Tibial nerve (tissue), 4 donors: ENCODE measurements around the gene EDA. TPM values are rescaled to one million over a fixed set of nuclear protein-coding genes. Genes with fewer than 3 reads are reported as not detected.

ENCODE experiments used
- DNase-seq, 2 donors: peaks; one replicate each; pipeline ENCODE4 v3.0.0-alpha.2; 2019; ENCODE audit warnings: low spot score in 2 of 2
- H3K27ac ChIP-seq, 4 donors: fragments of 200-600 bp; sonication (generic) in 3 of 4; one replicate each; pipeline ENCODE4 v1.5.1; 2017 to 2019; ENCODE audit warnings: mild to moderate bottlenecking in 1 of 4
- H3K27me3 ChIP-seq, 2 donors: fragments of 200-600 bp; sonication (generic) in 1 of 2; one replicate each; pipeline versions ENCODE4 v1.5.1 to v1.6.0; 2017 to 2019
- H3K36me3 ChIP-seq, 3 donors: fragments of 200-600 bp; sonication (generic); one replicate each; pipeline ENCODE4 v1.5.1; 2018 to 2019
- H3K4me1 ChIP-seq, 4 donors: fragments of 200-600 bp; sonication (generic) in 3 of 4; one replicate each; pipeline ENCODE4 v1.5.1; 2017 to 2019
- H3K4me3 ChIP-seq, 4 donors: fragments of 200-600 bp; sonication (generic) in 3 of 4; one replicate each; pipeline ENCODE4 v1.5.1; 2017 to 2019; ENCODE audit warnings: mild to moderate bottlenecking in 1 of 4, moderate library complexity in 1 of 4
- H3K9me3 ChIP-seq, 4 donors: fragments of 200-600 bp; sonication (generic) in 3 of 4; one replicate each; pipeline ENCODE4 v1.5.1; 2017 to 2019
- CTCF ChIP-seq, 5 experiments: fragments of 200-600 bp in 3 of 5; fragments of 450-650 bp in 2 of 5; sonication (generic) in 3 of 5; IDR thresholded peaks; one replicate each; pipeline ENCODE4 v1.5.1; 2016 to 2019; ENCODE audit warnings: antibody characterized with exemption in 5 of 5, mild to moderate bottlenecking in 3 of 5, moderate library complexity in 2 of 5
- EP300 ChIP-seq, 2 donors: sonication (generic); formaldehyde crosslinking; IDR thresholded peaks; one replicate each; pipeline ENCODE4 v1.6.1; 2017; ENCODE audit warnings: antibody characterized with exemption in 2 of 2, mild to moderate bottlenecking in 1 of 2
- POLR2A ChIP-seq, 2 donors: fragments of 450-650 bp; IDR thresholded peaks; one replicate each; pipeline ENCODE4 v1.6.1; 2017; ENCODE audit warnings: antibody characterized with exemption in 2 of 2, mild to moderate bottlenecking in 2 of 2, moderate library complexity in 2 of 2
- WGBS, 2 donors: methylation state at CpG; one replicate each; pipeline ENCODE4 v1.1.5; 2018; 5-methylcytosine and 5-hydroxymethylcytosine counted together
- total RNA-seq, 4 donors: library from RNA; depleted of rRNA; stranded (reverse); fragments of >200 nt; gene quantifications; one replicate each; pipeline ENCODE4 v1.1.0, GENCODE V29; 2016

EDA gene
- total RNA-seq, 4 donors from 2014 or later, result 9.2 to 13.8 (median 10.3) TPM

- H3K27ac ChIP-seq, result no peak overlapping the region
- H3K36me3 ChIP-seq, result no peaks in the 10 kb centered on the region
- H3K4me3 ChIP-seq, result no peak overlapping the region
- WGBS, 2 donors, result 73 to 74% methylated on average over 2 of the region's 2 CpGs
- DNase-seq, result no peak
- H3K9me3 ChIP-seq, result peaks cover 0 to 6% (median 0%) of the 10 kb centered on the region in 4 donors
- TF ChIP-seq POLR2A (IDR thresholded peaks at IDR 0.05) (no peak), CTCF (IDR thresholded peaks at IDR 0.05) (no peak), EP300 (IDR thresholded peaks at IDR 0.05) (no peak)
- H3K27me3 ChIP-seq, result peaks cover 3 to 13% of the 10 kb centered on the region in 2 donors
- H3K4me1 ChIP-seq, result peaks cover 0 to 4% (median 0%) of the 10 kb centered on the region in 4 donors
Measured at GRCh38 chrX:70009970-70010369, 394.1 kb downstream of the EDA start.

GRCh38 chrX:70012756-70013155 lies 396.8 kb downstream of the EDA start:
- H3K27ac ChIP-seq, result no peak overlapping the region
- H3K36me3 ChIP-seq, result no peaks in the 10 kb centered on the region
- peaks cover 0 to 4% (median 0%) of the 10 kb centered on the region in 4 donors for H3K4me1 ChIP-seq
- DNase-seq, result no peak
- H3K4me3 ChIP-seq, result no peak overlapping the region
- H3K9me3 ChIP-seq, result peaks cover 0 to 3% (median 0%) of the 10 kb centered on the region in 4 donors
- H3K27me3 ChIP-seq, result peaks cover 3 to 13% of the 10 kb centered on the region in 2 donors
- TF ChIP-seq EP300 (IDR thresholded peaks at IDR 0.05) (no peak), CTCF (IDR thresholded peaks at IDR 0.05) (no peak), POLR2A (IDR thresholded peaks at IDR 0.05) (no peak)
- WGBS, 2 donors, result 75% methylated on average over 3 to 4 of the region's 4 CpGs

GRCh38 chrX:70013466-70014381 lies 397.8 kb downstream of the EDA start:
- H3K4me3 ChIP-seq, result no peak overlapping the region
- TF ChIP-seq EP300 (IDR thresholded peaks at IDR 0.05), result no peak
- no peak for TF ChIP-seq CTCF (IDR thresholded peaks at IDR 0.05)
- no peak for TF ChIP-seq POLR2A (IDR thresholded peaks at IDR 0.05)
- peak overlapping the region in 1 of 4 donors; percentile 24 for H3K27ac ChIP-seq
- peaks cover 3 to 13% of the 10 kb centered on the region in 2 donors for H3K27me3 ChIP-seq
- H3K9me3 ChIP-seq, result no peaks in the 10 kb centered on the region
- H3K36me3 ChIP-seq, result no peaks in the 10 kb centered on the region
- no peak for DNase-seq
- peaks cover 0 to 4% (median 0%) of the 10 kb centered on the region in 4 donors for H3K4me1 ChIP-seq
- 47 to 62% methylated on average over 5 of the region's 5 CpGs for WGBS, 2 donors

- peaks cover 0 to 4% (median 0%) of the 10 kb centered on the region in 4 donors for H3K4me1 ChIP-seq
- H3K36me3 ChIP-seq, result no peaks in the 10 kb centered on the region
- 97% methylated on average over 2 of the region's 2 CpGs for WGBS, 2 donors
- H3K27me3 ChIP-seq, result peaks cover 3 to 13% of the 10 kb centered on the region in 2 donors
- no peak overlapping the region for H3K27ac ChIP-seq
- H3K4me3 ChIP-seq, result no peak overlapping the region
- no peaks in the 10 kb centered on the region for H3K9me3 ChIP-seq
- no peak for DNase-seq
- TF ChIP-seq POLR2A (IDR thresholded peaks at IDR 0.05), result no peak
- TF ChIP-seq CTCF (IDR thresholded peaks at IDR 0.05), result no peak
- no peak for TF ChIP-seq EP300 (IDR thresholded peaks at IDR 0.05)
Measured at GRCh38 chrX:70016513-70016912, 400.6 kb downstream of the EDA start.

GRCh38 chrX:70022616-70023015 lies 406.7 kb downstream of the EDA start:
- no peaks in the 10 kb centered on the region for H3K9me3 ChIP-seq
- peaks cover 0 to 9% of the 10 kb centered on the region in 2 donors for H3K27me3 ChIP-seq
- TF ChIP-seq CTCF (IDR thresholded peaks at IDR 0.05), result no peak
- TF ChIP-seq EP300 (IDR thresholded peaks at IDR 0.05), result no peak
- no peak for TF ChIP-seq POLR2A (IDR thresholded peaks at IDR 0.05)
- no peak overlapping the region for H3K27ac ChIP-seq
- WGBS, 2 donors, result 86 to 92% methylated on average over 4 of the region's 4 CpGs
- H3K4me3 ChIP-seq, result no peak overlapping the region
- no peaks in the 10 kb centered on the region for H3K36me3 ChIP-seq
- no peak for DNase-seq
- no peaks in the 10 kb centered on the region for H3K4me1 ChIP-seq
